Loucy (cell line): ENCODE data around the gene TSHZ2.

Experiments
- EZH2phosphoT487 ChIP-seq: fragments of 200-600 bp; IDR thresholded peaks from 2 replicates; pipeline ENCODE4 v1.6.1; 2018; ENCODE audit warnings: antibody characterized with exemption, mild to moderate bottlenecking, moderate library complexity, borderline replicate concordance
- TF ChIP-seq, protein P1 (sequence below): fragments of 200-600 bp; sonication (generic); conservative IDR thresholded peaks from 2 replicates; pipeline ENCODE4 v1.5.1; 2014; ENCODE audit warnings: mild to moderate bottlenecking, antibody characterized with exemption, low read length

DNA sequence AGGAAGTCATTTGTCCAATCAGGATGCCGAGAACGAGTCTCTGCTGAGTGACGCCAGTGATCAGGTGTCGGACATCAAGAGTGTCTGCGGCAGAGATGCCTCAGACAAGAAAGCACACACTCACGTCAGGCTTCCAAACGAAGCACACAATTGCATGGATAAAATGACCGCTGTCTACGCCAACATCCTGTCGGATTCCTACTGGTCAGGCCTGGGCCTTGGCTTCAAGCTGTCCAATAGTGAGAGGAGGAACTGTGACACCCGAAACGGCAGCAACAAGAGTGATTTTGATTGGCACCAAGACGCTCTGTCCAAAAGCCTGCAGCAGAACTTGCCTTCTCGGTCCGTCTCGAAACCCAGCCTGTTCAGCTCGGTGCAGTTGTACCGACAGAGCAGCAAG lies 281.5 kb downstream of the TSHZ2 start:
- TF ChIP-seq, protein P1, sequence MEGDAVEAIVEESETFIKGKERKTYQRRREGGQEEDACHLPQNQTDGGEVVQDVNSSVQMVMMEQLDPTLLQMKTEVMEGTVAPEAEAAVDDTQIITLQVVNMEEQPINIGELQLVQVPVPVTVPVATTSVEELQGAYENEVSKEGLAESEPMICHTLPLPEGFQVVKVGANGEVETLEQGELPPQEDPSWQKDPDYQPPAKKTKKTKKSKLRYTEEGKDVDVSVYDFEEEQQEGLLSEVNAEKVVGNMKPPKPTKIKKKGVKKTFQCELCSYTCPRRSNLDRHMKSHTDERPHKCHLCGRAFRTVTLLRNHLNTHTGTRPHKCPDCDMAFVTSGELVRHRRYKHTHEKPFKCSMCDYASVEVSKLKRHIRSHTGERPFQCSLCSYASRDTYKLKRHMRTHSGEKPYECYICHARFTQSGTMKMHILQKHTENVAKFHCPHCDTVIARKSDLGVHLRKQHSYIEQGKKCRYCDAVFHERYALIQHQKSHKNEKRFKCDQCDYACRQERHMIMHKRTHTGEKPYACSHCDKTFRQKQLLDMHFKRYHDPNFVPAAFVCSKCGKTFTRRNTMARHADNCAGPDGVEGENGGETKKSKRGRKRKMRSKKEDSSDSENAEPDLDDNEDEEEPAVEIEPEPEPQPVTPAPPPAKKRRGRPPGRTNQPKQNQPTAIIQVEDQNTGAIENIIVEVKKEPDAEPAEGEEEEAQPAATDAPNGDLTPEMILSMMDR = no peak
- no peak for TF ChIP-seq EZH2phosphoT487
